Chondrocyte (in vitro differentiated cells): ENCODE measurements around the gene CTXN3. TPM values are rescaled to one million over a fixed set of nuclear protein-coding genes. Genes with fewer than 3 reads are reported as not detected.

Source experiments
- DNase-seq: peaks from one replicate; pipeline ENCODE4 v3.0.0; 2021; ENCODE audit warnings: mixed read lengths, low spot score
- H3K27ac Mint-ChIP-seq: one replicate; pipeline ENCODE4 v1.8.0; 2021; ENCODE audit warnings: mild to moderate bottlenecking, moderate library complexity, mixed read lengths; ENCODE audit not compliant: unreplicated experiment
- H3K27me3 Mint-ChIP-seq: 2 replicates; pipeline ENCODE4 v1.8.0; 2021; ENCODE audit warnings: low read depth, mixed read lengths
- H3K36me3 Mint-ChIP-seq: 2 replicates; pipeline ENCODE4 v1.8.0; 2021; ENCODE audit warnings: low read depth, mixed read lengths
- H3K4me1 Mint-ChIP-seq: 2 replicates; pipeline ENCODE4 v1.8.0; 2021; ENCODE audit warnings: low read depth, mild to moderate bottlenecking, mixed read lengths
- H3K4me3 Mint-ChIP-seq: one replicate; pipeline ENCODE4 v1.8.0; 2021; ENCODE audit warnings: mild to moderate bottlenecking, moderate library complexity, mixed read lengths; ENCODE audit not compliant: unreplicated experiment
- H3K9me3 Mint-ChIP-seq: 2 replicates; pipeline ENCODE4 v1.8.0; 2021; ENCODE audit warnings: low read depth, mixed read lengths
- CTCF ChIP-seq: fragments of 200-600 bp; sonication (generic); IDR thresholded peaks from 2 replicates; pipeline ENCODE4 v1.5.0; 2021; ENCODE audit warnings: antibody characterized with exemption, mild to moderate bottlenecking, moderate library complexity
- total RNA-seq: library from RNA; stranded (reverse); gene quantifications from 3 replicates; pipeline ENCODE4 v1.2.1, GENCODE V29; 2021

Gene CTXN3
- total RNA-seq, 1 donor from 2014 or later = not detected

- DNase-seq = no peak
- Mint-ChIP-seq H3K27me3 (peaks cover 2% of the 10 kb centered on the region), H3K9me3 (peaks cover 3% of the 10 kb centered on the region), H3K27ac (no peak overlapping the region), H3K4me3 (no peak overlapping the region), H3K4me1 (peaks cover 11% of the 10 kb centered on the region), H3K36me3 (no peaks in the 10 kb centered on the region)
- TF ChIP-seq CTCF = no peak
Measured at GRCh38 chr5:127639828-127640227, 9.1 kb upstream of the CTXN3 start.

GRCh38 chr5:127642949-127643348 is 5.9 kb upstream of the CTXN3 start:
- no peak for DNase-seq

GRCh38 chr5:127643607-127644006 is 5.3 kb upstream of the CTXN3 start:
- TF ChIP-seq CTCF = no peak
- no peaks in the 10 kb centered on the region for H3K36me3 Mint-ChIP-seq
- peaks cover 2% of the 10 kb centered on the region for H3K27me3 Mint-ChIP-seq
- no peak overlapping the region for H3K27ac Mint-ChIP-seq
- peaks cover 4% of the 10 kb centered on the region for H3K4me1 Mint-ChIP-seq
- no peak overlapping the region for H3K4me3 Mint-ChIP-seq
- no peaks in the 10 kb centered on the region for H3K9me3 Mint-ChIP-seq
- DNase-seq = no peak

More at GRCh38 chr5:127642949-127643348, 5.9 kb upstream of the CTXN3 start:
- Mint-ChIP-seq H3K27ac (no peak overlapping the region), H3K9me3 (peaks cover 2% of the 10 kb centered on the region), H3K36me3 (no peaks in the 10 kb centered on the region), H3K27me3 (peaks cover 2% of the 10 kb centered on the region), H3K4me3 (no peak overlapping the region), H3K4me1 (peaks cover 5% of the 10 kb centered on the region)
- TF ChIP-seq CTCF = no peak

- H3K27ac Mint-ChIP-seq = no peak overlapping the region
- TF ChIP-seq CTCF = no peak
- no peaks in the 10 kb centered on the region for H3K9me3 Mint-ChIP-seq
- DNase-seq = no peak
- peaks cover 8% of the 10 kb centered on the region for H3K4me1 Mint-ChIP-seq
- H3K4me3 Mint-ChIP-seq = no peak overlapping the region
- H3K27me3 Mint-ChIP-seq = no peaks in the 10 kb centered on the region
- H3K36me3 Mint-ChIP-seq = no peaks in the 10 kb centered on the region
Measured at GRCh38 chr5:127645300-127645726, 3.6 kb upstream of the CTXN3 start.

DNA sequence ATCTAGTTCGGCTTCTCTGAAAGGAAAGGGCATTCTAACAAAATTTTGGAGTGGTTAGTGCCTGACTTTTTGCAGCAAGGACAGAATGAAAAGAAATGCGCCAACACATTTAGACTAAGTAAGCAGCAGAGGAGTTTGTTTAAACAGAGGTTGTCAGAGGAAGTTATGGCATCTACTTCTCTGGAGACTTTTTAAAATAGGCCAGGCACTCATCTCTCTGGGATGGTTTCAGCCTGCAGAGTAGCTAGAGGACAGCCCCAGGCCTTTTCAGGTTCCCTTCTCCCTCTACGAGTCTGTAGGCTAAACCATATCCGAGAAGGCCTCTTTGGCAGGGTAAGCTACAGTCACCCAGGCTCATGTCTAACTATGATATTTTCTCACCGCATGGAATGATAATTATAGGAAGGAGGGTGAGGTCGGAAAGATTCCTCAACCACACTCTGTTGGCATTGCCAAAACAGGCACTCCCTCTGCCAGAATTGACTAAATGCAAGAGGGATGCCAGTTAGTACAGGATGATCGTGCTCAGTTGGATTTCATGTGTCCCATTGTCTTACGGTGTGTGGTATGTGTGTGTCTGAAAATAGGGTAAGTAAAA is 1.4 kb upstream of the CTXN3 start:
- TF ChIP-seq CTCF = no peak
- peaks cover 17% of the 10 kb centered on the region for H3K4me1 Mint-ChIP-seq
- H3K4me3 Mint-ChIP-seq = no peak overlapping the region
- H3K36me3 Mint-ChIP-seq = no peaks in the 10 kb centered on the region
- H3K27me3 Mint-ChIP-seq = no peaks in the 10 kb centered on the region
- no peak for DNase-seq
- H3K9me3 Mint-ChIP-seq = no peaks in the 10 kb centered on the region
- no peak overlapping the region for H3K27ac Mint-ChIP-seq
